K562 (cell line): ENCODE results near the gene KLHL35. TPM values are rescaled to one million over a fixed set of nuclear protein-coding genes. Genes with fewer than 3 reads are reported as not detected.

Source experiments
- BRD9 ChIP-seq: fragments of 450-650 bp; IDR thresholded peaks from 2 replicates; pipeline ENCODE4 v1.6.1; 2018; ENCODE audit warnings: low read depth; ENCODE audit not compliant: partially characterized antibody
- ESRRA ChIP-seq: fragments of 450-650 bp; IDR thresholded peaks from 2 replicates; pipeline ENCODE4 v1.6.1; 2014; ENCODE audit warnings: low read depth, mild to moderate bottlenecking, moderate library complexity, borderline replicate concordance
- FIP1L1 ChIP-seq: fragments of 200-400 bp; formaldehyde crosslinking; IDR thresholded peaks from 2 replicates; pipeline ENCODE4 v1.6.1; 2018; ENCODE audit warnings: mild to moderate bottlenecking, low read depth, low read length; ENCODE audit not compliant: poor library complexity, severe bottlenecking
- HDGF ChIP-seq: fragments of 450-650 bp; IDR thresholded peaks from 2 replicates; pipeline ENCODE4 v1.6.1; 2016
- MAFG ChIP-seq: fragments of 450-650 bp; conservative IDR thresholded peaks from 2 replicates; pipeline ENCODE4 v1.6.1; 2016; ENCODE audit warnings: missing genetic modification characterization, missing compliant biosample characterization
- MECOM ChIP-seq: fragments of 250-450 bp; sonication (Bioruptor Pico); IDR thresholded peaks from 2 replicates; pipeline ENCODE4 v1.8.0; 2022; ENCODE audit warnings: inconsistent platforms
- MYBL2 ChIP-seq, 2 experiments: fragments of 450-650 bp in 1 of 2; sonication (generic) in 1 of 2; formaldehyde crosslinking in 1 of 2; IDR thresholded peaks; 2 replicates each; pipeline versions ENCODE4 v1.6.1 to v1.8.1; 2017 to 2022; ENCODE audit warnings: borderline replicate concordance in 1 of 2, inconsistent platforms in 1 of 2, low read depth in 1 of 2, mild to moderate bottlenecking in 1 of 2, missing genetic modification reagents in 1 of 2, moderate library complexity in 1 of 2
- RBM17 ChIP-seq: fragments of 200-400 bp; formaldehyde crosslinking; IDR thresholded peaks from 2 replicates; pipeline ENCODE4 v1.6.1; 2017; ENCODE audit warnings: low read depth, mild to moderate bottlenecking, low read length, borderline replicate concordance
- RCOR1 ChIP-seq, 2 experiments: IDR thresholded peaks; 2 replicates each; pipeline ENCODE4 v1.6.1; 2012; ENCODE audit warnings: low read depth in 2 of 2, low read length in 2 of 2, borderline replicate concordance in 1 of 2, improper control_type of control experiment in 1 of 2
- SAFB2 ChIP-seq: fragments of 200-400 bp; formaldehyde crosslinking; IDR thresholded peaks from 2 replicates; pipeline ENCODE4 v1.6.1; 2018; ENCODE audit warnings: borderline replicate concordance, low read length, low read depth, moderate library complexity; ENCODE audit not compliant: severe bottlenecking
- SMARCC2 ChIP-seq: fragments of 450-650 bp; IDR thresholded peaks from 2 replicates; pipeline ENCODE4 v1.6.1; 2017; ENCODE audit warnings: antibody characterized with exemption, moderate library complexity, mild to moderate bottlenecking, low read depth
- SRSF9 ChIP-seq: fragments of 200-400 bp; formaldehyde crosslinking; IDR thresholded peaks from 2 replicates; pipeline ENCODE4 v1.6.1; 2017; ENCODE audit warnings: low read depth, low read length, borderline replicate concordance
- TAF1 ChIP-seq: IDR thresholded peaks from 2 replicates; pipeline ENCODE4 v1.6.1; 2011; ENCODE audit warnings: mild to moderate bottlenecking, low read length, moderate library complexity; ENCODE audit not compliant: insufficient read depth, control insufficient read depth, severe bottlenecking; ENCODE audit errors: extremely low read depth
- TOE1 ChIP-seq, 2 experiments: fragments of 450-650 bp in 1 of 2; sonication (generic) in 1 of 2; formaldehyde crosslinking in 1 of 2; IDR thresholded peaks; 2 replicates each; pipeline versions ENCODE4 v1.7.1 to v1.8.0; 2016 to 2022; ENCODE audit warnings: borderline replicate concordance in 2 of 2, mild to moderate bottlenecking in 2 of 2, antibody characterized with exemption in 1 of 2, inconsistent platforms in 1 of 2, low read depth in 1 of 2, missing genetic modification reagents in 1 of 2, moderate library complexity in 1 of 2
- WHSC1 ChIP-seq: IDR thresholded peaks from one replicate; pipeline ENCODE4 v1.6.1; 2012; ENCODE audit warnings: low read length, control low read depth, inconsistent platforms
- ZNF140 ChIP-seq: fragments of 250-450 bp; sonication (Bioruptor Pico); IDR thresholded peaks from 2 replicates; pipeline ENCODE4 v1.8.0; 2021; ENCODE audit warnings: moderate library complexity, mild to moderate bottlenecking, inconsistent platforms
- ZNF3 ChIP-seq: fragments of 250-450 bp; sonication (Bioruptor Pico); IDR thresholded peaks from 2 replicates; pipeline ENCODE4 v1.5.0; 2021; ENCODE audit warnings: mild to moderate bottlenecking, moderate library complexity
- ZNF311 ChIP-seq: fragments of 250-450 bp; sonication (Bioruptor Pico); IDR thresholded peaks from 2 replicates; pipeline ENCODE4 v1.4.0; 2020; ENCODE audit warnings: mild to moderate bottlenecking, moderate library complexity
- ZNF592 ChIP-seq: fragments of 450-650 bp; IDR thresholded peaks from 2 replicates; pipeline ENCODE4 v1.6.1; 2017; ENCODE audit warnings: antibody characterized with exemption, mild to moderate bottlenecking
- ZSCAN29 ChIP-seq: fragments of 450-650 bp; IDR thresholded peaks from 2 replicates; pipeline ENCODE4 v1.6.1; 2017
- polyA plus RNA-seq, 8 experiments: library from polyadenylated mRNA; depleted of rRNA in 4 of 8; stranded (reverse) in 5 of 8; unstranded in 3 of 8; fragments of >200 nt; fragmentation: Nextera tagmentation in 2 of 8; fragmentation: Illumina TruSeq in 1 of 8; extraction: Ambion mirVana in 2 of 8; extraction: Trizol in 1 of 8; gene quantifications; 2 replicates each; pipeline versions ENCODE4 v1.2.1 to v1.2.3, GENCODE V29; 2011 to 2014; ENCODE audit warnings: inconsistent platforms in 1 of 8, missing spikeins in 1 of 8
- total RNA-seq, 7 experiments: library from RNA; depleted of rRNA in 6 of 7; stranded (reverse); fragments of >200 nt in 6 of 7; fragmentation: Illumina TruSeq in 2 of 7; extraction: Trizol in 2 of 7; gene quantifications; 2 replicates each; pipeline versions ENCODE4 v1.2.1 to v1.2.3, GENCODE V29; 2011 to 2021; ENCODE audit warnings: low replicate concordance in 1 of 7
- TF ChIP-seq, protein P1 (sequence below): sonication (generic); formaldehyde crosslinking; IDR thresholded peaks from 2 replicates; pipeline ENCODE4 v1.8.1; 2022; ENCODE audit warnings: missing genetic modification reagents
- TF ChIP-seq, protein P2 (sequence below): fragments of 250-450 bp; sonication (Bioruptor Pico); IDR thresholded peaks from 2 replicates; pipeline ENCODE4 v1.5.0; 2021

KLHL35 gene
- total and polyA plus RNA-seq, 9 of the 15 experiments (the other 6 are each of a cell fraction or from before 2014, with no cell fraction given), result not detected

GRCh38 chr11:75384438-75385080 lies 48.4 kb downstream of the KLHL35 start (continued):
- no peak for TF ChIP-seq SRSF9
- TF ChIP-seq ZNF311 (CRISPR knock-in tag), result no peak
- no peak for TF ChIP-seq MYBL2 (IDR thresholded peaks at IDR 0.05; ENCODE audit: low read depth)
- no peak for TF ChIP-seq MYBL2 (CRISPR knock-in tag; IDR thresholded peaks at IDR 0.05; ENCODE audit: borderline replicate concordance)
- TF ChIP-seq SMARCC2, result no peak
- TF ChIP-seq SAFB2, result no peak
- TF ChIP-seq BRD9, result no peak
- TF ChIP-seq MECOM (CRISPR knock-in tag), result no peak
- TF ChIP-seq ESRRA, result peak; percentile 42; the same call in 1 of the 2 replicates
- TF ChIP-seq ZSCAN29, result no peak
- TF ChIP-seq ZNF140 (CRISPR knock-in tag), result no peak
- TF ChIP-seq FIP1L1, result no peak
- TF ChIP-seq RCOR1 (IDR thresholded peaks at IDR 0.05; ENCODE audit: borderline replicate concordance in 1 of 2, low read depth in 2 of 2, low read length in 2 of 2), result peak in 1 of 2 experiments; percentile 61; a peak in 1 of 4 replicates
- TF ChIP-seq, protein P1, sequence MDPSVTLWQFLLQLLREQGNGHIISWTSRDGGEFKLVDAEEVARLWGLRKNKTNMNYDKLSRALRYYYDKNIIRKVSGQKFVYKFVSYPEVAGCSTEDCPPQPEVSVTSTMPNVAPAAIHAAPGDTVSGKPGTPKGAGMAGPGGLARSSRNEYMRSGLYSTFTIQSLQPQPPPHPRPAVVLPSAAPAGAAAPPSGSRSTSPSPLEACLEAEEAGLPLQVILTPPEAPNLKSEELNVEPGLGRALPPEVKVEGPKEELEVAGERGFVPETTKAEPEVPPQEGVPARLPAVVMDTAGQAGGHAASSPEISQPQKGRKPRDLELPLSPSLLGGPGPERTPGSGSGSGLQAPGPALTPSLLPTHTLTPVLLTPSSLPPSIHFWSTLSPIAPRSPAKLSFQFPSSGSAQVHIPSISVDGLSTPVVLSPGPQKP (CRISPR knock-in tag), result no peak
- no peak for TF ChIP-seq MAFG
- no peak for TF ChIP-seq TAF1
- TF ChIP-seq TOE1 (IDR thresholded peaks at IDR 0.05; ENCODE audit: borderline replicate concordance), result no peak
- no peak for TF ChIP-seq TOE1 (CRISPR knock-in tag; IDR thresholded peaks at IDR 0.05; ENCODE audit: borderline replicate concordance, low read depth)
- no peak for TF ChIP-seq WHSC1
- TF ChIP-seq RBM17, result no peak
- TF ChIP-seq ZNF592, result no peak
- no peak for TF ChIP-seq HDGF
- no peak for TF ChIP-seq ZNF3 (CRISPR knock-in tag)
- TF ChIP-seq, protein P2, sequence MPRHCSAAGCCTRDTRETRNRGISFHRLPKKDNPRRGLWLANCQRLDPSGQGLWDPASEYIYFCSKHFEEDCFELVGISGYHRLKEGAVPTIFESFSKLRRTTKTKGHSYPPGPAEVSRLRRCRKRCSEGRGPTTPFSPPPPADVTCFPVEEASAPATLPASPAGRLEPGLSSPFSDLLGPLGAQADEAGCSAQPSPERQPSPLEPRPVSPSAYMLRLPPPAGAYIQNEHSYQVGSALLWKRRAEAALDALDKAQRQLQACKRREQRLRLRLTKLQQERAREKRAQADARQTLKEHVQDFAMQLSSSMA (CRISPR knock-in tag), result no peak
